ENCODE results near the gene SLC2A9.

The SLC2A9 gene

DNA sequence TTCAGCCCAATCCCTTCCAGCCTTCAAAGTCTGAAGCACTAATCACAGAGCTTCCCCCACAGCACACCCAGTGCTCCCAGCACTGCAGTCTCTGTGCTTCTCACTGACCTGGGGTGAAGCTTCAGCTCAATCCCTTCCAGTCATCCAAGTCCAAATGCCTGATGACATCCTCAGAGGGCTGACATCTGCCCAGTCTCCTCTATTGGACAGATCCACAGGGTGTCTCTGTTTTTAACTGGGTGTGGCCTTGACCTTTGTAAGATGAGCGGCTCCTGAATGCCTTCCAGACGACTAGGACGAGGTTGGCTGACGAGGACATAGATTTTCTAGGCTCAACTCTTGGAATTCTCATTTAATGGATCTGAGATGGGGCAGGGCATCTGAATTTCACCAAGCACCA is 7.6 kb upstream of the SLC2A9 start:
- TF ChIP-seq ISL1 (CRISPR knock-in tag; IDR thresholded peaks at IDR 0.05) = no peak
- ATAC-seq = no peak

- TF ChIP-seq ESRRG (CRISPR knock-in tag; IDR thresholded peaks at IDR 0.05) (no peak), ZNF8 (CRISPR knock-in tag; IDR thresholded peaks at IDR 0.05) (no peak), TCF4 (CRISPR knock-in tag; IDR thresholded peaks at IDR 0.05; ENCODE audit: borderline replicate concordance) (no peak), ZFP30 (CRISPR knock-in tag; IDR thresholded peaks at IDR 0.05) (no peak), RARB (CRISPR knock-in tag; IDR thresholded peaks at IDR 0.05) (no peak), ZNF70 (CRISPR knock-in tag; IDR thresholded peaks at IDR 0.05) (no peak), CSDC2 (CRISPR knock-in tag; IDR thresholded peaks at IDR 0.05) (no peak), OSR1 (CRISPR knock-in tag; IDR thresholded peaks at IDR 0.05) (no peak), PPARA (CRISPR knock-in tag; IDR thresholded peaks at IDR 0.05; ENCODE audit: borderline replicate concordance) (no peak), ZFP3 (CRISPR knock-in tag; IDR thresholded peaks at IDR 0.05) (no peak)
- TF ChIP-seq, protein P1, sequence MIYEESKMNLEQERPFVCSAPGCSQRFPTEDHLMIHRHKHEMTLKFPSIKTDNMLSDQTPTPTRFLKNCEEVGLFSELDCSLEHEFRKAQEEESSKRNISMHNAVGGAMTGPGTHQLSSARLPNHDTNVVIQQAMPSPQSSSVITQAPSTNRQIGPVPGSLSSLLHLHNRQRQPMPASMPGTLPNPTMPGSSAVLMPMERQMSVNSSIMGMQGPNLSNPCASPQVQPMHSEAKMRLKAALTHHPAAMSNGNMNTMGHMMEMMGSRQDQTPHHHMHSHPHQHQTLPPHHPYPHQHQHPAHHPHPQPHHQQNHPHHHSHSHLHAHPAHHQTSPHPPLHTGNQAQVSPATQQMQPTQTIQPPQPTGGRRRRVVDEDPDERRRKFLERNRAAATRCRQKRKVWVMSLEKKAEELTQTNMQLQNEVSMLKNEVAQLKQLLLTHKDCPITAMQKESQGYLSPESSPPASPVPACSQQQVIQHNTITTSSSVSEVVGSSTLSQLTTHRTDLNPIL (CRISPR knock-in tag; IDR thresholded peaks at IDR 0.05; ENCODE audit: low read depth) = no peak
- TF ChIP-seq, protein P2, sequence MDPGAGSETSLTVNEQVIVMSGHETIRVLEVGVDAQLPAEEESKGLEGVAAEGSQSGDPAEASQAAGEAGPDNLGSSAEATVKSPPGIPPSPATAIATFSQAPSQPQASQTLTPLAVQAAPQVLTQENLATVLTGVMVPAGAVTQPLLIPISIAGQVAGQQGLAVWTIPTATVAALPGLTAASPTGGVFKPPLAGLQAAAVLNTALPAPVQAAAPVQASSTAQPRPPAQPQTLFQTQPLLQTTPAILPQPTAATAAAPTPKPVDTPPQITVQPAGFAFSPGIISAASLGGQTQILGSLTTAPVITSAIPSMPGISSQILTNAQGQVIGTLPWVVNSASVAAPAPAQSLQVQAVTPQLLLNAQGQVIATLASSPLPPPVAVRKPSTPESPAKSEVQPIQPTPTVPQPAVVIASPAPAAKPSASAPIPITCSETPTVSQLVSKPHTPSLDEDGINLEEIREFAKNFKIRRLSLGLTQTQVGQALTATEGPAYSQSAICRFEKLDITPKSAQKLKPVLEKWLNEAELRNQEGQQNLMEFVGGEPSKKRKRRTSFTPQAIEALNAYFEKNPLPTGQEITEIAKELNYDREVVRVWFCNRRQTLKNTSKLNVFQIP (CRISPR knock-in tag; IDR thresholded peaks at IDR 0.05; ENCODE audit: borderline replicate concordance, low read depth) = no peak
- no peak for ATAC-seq
Observed at GRCh38 chr4:10026485-10026884, 5.2 kb upstream of the SLC2A9 start.

GRCh38 chr4:10025230-10025806 is 4.0 kb upstream of the SLC2A9 start:
- TF ChIP-seq ZFP30 (CRISPR knock-in tag; IDR thresholded peaks at IDR 0.05) (no peak), ISL1 (CRISPR knock-in tag; IDR thresholded peaks at IDR 0.05) (no peak), ZC3H10 (CRISPR knock-in tag; IDR thresholded peaks at IDR 0.05) (no peak), ZNF8 (CRISPR knock-in tag; IDR thresholded peaks at IDR 0.05) (no peak), TCF4 (CRISPR knock-in tag; IDR thresholded peaks at IDR 0.05; ENCODE audit: borderline replicate concordance) (no peak), ESRRG (CRISPR knock-in tag; IDR thresholded peaks at IDR 0.05) (no peak), GLIS3 (CRISPR knock-in tag; IDR thresholded peaks at IDR 0.05) (no peak), OSR1 (CRISPR knock-in tag; IDR thresholded peaks at IDR 0.05) (no peak), SNAI2 (CRISPR knock-in tag; IDR thresholded peaks at IDR 0.05) (no peak), TOX (CRISPR knock-in tag; IDR thresholded peaks at IDR 0.05; ENCODE audit: borderline replicate concordance) (no peak), PPARA (CRISPR knock-in tag; IDR thresholded peaks at IDR 0.05; ENCODE audit: borderline replicate concordance) (no peak)
- TF ChIP-seq, protein P1 (CRISPR knock-in tag; IDR thresholded peaks at IDR 0.05; ENCODE audit: low read depth) = no peak
- TF ChIP-seq, protein P2 (CRISPR knock-in tag; IDR thresholded peaks at IDR 0.05; ENCODE audit: borderline replicate concordance, low read depth) = no peak
- ATAC-seq = no peak

- TF ChIP-seq CSRNP3 (CRISPR knock-in tag; IDR thresholded peaks at IDR 0.05) = no peak
- no peak for ATAC-seq
Observed at GRCh38 chr4:10024303-10024702, 3.0 kb upstream of the SLC2A9 start.

DNA sequence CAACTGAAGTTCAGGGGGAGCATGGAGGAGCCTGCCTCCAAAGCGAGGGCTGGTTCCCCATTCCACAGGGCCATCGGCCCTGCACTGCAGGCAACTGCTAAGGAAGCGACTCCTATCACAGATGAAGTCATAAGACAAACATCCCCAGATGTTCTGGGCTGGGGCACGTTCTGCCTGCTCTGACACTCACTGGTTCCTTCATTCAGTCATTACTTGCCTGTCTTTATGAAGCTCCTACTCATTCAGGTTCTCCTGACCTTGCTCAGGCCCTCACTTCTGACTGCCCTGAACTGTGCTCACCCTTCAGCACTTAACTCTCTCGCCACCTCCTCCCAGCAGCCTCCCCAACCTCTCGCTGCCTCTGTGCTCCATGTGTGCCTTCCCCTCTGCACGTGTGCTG is 2.5 kb upstream of the SLC2A9 start:
- TF ChIP-seq ESRRG (CRISPR knock-in tag; IDR thresholded peaks at IDR 0.05) = no peak
- no peak for TF ChIP-seq SNAI2 (CRISPR knock-in tag; IDR thresholded peaks at IDR 0.05)
- TF ChIP-seq TCF4 (CRISPR knock-in tag; IDR thresholded peaks at IDR 0.05; ENCODE audit: borderline replicate concordance) = no peak
- no peak for TF ChIP-seq GLIS3 (CRISPR knock-in tag; IDR thresholded peaks at IDR 0.05)
- no peak for TF ChIP-seq ISL1 (CRISPR knock-in tag; IDR thresholded peaks at IDR 0.05)
- no peak for TF ChIP-seq RARB (CRISPR knock-in tag; IDR thresholded peaks at IDR 0.05)
- no peak for TF ChIP-seq PATZ1 (CRISPR knock-in tag; IDR thresholded peaks at IDR 0.05; ENCODE audit: borderline replicate concordance)
- TF ChIP-seq, protein P1 (CRISPR knock-in tag; IDR thresholded peaks at IDR 0.05; ENCODE audit: low read depth) = no peak
- no peak for TF ChIP-seq ZFP30 (CRISPR knock-in tag; IDR thresholded peaks at IDR 0.05)
- TF ChIP-seq ZC3H10 (CRISPR knock-in tag; IDR thresholded peaks at IDR 0.05) = no peak
- no peak for TF ChIP-seq BACH2 (CRISPR knock-in tag; IDR thresholded peaks at IDR 0.05; ENCODE audit: borderline replicate concordance)
- TF ChIP-seq ZNF565 (CRISPR knock-in tag; conservative IDR thresholded peaks at IDR 0.05; ENCODE audit: low read depth) = no peak
- no peak for TF ChIP-seq CSDC2 (CRISPR knock-in tag; IDR thresholded peaks at IDR 0.05)
- TF ChIP-seq ZNF8 (CRISPR knock-in tag; IDR thresholded peaks at IDR 0.05) = no peak
- TF ChIP-seq TOX (CRISPR knock-in tag; IDR thresholded peaks at IDR 0.05; ENCODE audit: borderline replicate concordance) = no peak
- ATAC-seq = no peak
